HUDEP-2 (cell line): ENCODE results near the gene RGS16.

Source experiments
- DNase-seq, 76 experiments: peaks; one replicate each; lab custom pipeline; 2025; ENCODE audit not compliant: unreplicated experiment in 76 of 76; lab: John Stamatoyannopoulos, UW

RGS16 gene

GRCh38 chr1:182610606-182611194, 6.5 kb upstream of the RGS16 start:
- no peak for DNase-seq

- no peak for DNase-seq
These were observed 4.8 kb upstream of the RGS16 start for GRCh38 chr1:182608845-182609610.

DNA sequence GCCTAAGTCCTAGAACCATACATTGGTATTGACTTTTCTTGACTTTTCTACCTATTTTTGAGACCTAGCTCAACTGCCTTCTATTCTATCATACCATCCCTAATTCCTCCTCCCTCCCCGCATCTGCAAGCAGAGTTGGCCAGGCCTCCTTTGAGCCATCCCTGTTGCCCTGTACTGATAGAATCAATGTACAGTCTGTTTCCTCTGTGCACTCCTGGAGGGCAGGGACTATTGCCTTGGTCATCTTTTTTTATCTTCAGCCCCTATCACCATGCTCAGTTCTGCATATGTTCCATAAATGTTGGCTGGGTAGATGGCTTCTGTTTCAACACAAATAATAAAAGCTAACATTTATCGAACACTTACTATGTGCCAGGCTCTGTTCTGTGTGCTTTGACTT, 4.0 kb upstream of the RGS16 start:
- DNase-seq, result no peak

DNA sequence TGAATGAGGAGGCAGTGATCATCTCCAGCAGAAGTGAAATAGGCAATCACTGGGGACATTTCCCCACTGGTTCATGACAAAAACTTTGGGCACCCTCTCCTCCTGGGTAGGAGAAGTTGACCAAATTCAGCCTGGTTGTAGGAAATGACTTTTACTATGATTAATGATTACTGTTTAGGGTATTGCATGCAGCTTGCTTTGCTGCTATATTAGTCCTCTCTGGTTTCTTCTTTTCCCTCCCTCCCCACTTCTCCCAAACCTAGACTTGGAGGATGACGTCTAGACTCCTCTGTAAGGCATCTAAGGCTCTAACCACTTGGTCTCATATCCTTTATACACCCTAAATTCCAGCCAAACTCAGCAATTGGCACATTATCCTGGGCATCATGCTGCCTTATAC, 3.4 kb upstream of the RGS16 start:
- no peak for DNase-seq

DNA sequence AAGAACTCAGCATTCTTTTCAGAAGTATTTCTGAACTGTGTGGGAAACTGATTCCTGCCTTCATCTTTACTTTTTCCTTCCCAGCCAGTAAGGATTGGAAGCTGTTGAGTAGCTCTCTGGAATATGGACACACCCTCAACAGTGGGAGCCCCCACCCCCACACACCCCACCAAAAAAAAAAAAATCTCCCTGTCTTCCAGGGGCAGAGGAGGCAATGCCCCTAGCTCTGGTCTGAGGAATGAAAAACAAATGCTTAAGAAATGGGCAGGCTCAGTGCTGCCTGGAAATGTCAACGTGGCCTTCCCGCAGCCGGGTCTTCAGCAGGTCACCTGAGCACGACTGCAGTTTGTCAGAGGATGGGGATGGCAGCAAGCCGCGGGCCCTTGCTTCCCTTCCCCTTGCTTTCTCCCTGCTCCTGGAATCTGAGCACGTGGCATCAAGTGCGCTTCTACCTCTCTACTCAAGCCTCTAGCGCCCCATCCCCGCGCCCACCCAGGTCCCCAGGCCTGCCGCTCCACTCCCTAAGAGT, 479 bp downstream of the RGS16 start:
- peak in 1 of 76 experiments; percentile 19 for DNase-seq

GRCh38 chr1:182602935-182603645, 1.1 kb downstream of the RGS16 start:
- peak in 44 of 76 experiments; percentile 14 to 77 (median 35) for DNase-seq

GRCh38 chr1:182601913-182602312, 2.3 kb downstream of the RGS16 start:
- DNase-seq, result no peak

DNA sequence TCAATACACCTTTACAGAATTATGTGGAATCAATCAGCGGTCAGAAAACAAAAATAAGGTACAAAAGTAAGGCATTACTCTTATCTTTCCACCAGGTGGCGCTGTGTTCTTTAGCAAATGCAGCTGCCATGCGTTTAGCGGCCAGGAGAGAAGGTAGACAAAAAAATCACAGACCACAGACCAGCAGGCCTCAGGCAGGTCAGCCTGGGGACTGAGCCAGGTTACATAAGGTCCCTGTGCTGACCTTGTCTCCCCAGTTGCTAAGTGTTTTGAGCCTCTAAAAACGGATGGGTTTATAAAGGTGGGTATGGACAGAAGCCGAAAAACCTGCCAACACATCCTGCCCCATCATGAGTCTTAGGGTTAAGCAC, 2.8 kb downstream of the RGS16 start:
- peak in 54 of 76 experiments; percentile 5 to 73 (median 46) for DNase-seq

DNA sequence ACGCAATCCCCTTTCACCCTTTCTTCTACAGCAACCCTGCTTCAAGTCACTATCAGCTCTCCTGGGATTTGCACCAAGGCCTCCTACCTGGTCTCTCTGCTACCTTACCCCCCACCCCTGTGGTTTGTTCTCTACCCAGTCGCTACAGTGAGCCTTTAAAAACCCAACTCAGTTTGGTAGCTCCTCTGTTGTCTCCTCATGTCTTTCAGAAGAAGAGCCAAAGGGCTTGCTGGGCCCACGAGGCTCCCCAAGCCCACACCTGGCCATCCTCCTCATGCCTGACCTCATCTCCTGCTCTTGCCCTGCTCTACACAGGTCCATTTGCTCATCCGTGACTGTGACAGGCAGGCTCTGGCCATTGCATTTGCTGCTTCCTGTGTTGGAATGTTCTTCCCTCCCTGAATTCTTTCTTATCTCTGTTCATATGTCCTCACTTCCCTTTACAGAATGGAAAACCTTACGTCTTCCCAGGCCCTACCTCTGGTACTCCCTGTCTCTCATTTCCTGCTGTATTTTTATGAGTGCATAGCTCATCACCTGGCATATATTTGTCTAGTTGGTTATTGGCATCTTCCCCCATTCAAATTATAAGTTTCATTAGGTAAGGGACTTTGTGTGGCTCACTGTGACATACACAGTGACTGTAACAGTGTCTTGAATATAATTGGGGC, 3.3 kb downstream of the RGS16 start:
- no peak for DNase-seq

DNA sequence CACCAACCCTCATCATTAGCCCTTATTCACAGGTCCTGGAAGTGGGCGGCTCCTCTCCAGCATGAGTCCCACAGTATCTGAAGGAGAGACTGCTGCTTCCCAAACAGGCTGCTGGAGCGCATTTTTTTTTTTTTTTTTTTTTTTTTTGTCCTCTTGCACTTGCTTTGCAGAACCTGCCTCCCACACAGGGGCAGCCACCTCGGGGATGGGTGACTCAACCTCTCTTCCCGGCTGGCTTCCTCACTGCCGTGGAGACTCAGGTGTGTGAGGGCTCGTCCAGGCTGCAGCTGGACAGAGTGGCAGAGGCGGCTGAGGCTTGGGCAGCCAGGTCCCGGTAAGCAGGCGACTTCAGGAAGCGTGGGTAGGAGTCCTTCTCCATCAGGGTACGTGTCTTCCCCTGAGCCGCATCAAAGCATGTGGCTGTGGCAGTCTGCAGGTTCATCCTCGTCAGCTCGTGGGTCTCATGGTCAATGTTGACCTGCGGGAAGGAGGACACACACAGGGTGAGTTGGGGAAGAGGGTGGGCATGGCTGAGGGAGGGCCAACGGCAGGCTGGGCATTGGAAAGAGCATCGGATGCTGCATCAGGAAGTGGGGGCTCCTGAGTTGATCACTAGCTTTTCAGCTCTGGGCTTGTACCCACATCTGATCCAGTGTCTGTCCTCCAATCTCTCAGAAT, 4.0 kb downstream of the RGS16 start:
- DNase-seq, result no peak

DNA sequence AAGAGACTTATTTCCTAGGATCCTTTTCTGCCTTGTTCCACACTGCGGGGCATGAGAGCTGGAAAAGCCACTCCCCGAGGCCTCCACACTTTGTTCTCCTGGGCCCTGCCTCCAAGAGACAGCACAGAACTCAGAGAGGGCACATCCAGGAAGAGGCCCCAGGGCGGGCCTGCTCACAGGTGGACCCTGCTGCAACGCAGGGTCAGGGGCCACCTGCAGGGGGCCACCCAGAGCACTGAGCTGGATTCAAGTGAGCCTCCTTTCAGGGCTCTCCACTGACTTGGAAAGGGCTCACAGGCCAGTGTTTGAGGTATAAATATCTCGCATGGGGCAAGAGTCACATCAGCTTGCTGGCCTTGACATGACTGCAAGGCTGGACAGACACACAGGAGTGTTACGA, 4.8 kb downstream of the RGS16 start:
- peak in 5 of 76 experiments; percentile 5 to 12 (median 8) for DNase-seq

- no peak for DNase-seq
These were observed 5.9 kb downstream of the RGS16 start for GRCh38 chr1:182598296-182598695.

GRCh38 chr1:182596934-182597333, 7.3 kb downstream of the RGS16 start:
- no peak for DNase-seq

DNA sequence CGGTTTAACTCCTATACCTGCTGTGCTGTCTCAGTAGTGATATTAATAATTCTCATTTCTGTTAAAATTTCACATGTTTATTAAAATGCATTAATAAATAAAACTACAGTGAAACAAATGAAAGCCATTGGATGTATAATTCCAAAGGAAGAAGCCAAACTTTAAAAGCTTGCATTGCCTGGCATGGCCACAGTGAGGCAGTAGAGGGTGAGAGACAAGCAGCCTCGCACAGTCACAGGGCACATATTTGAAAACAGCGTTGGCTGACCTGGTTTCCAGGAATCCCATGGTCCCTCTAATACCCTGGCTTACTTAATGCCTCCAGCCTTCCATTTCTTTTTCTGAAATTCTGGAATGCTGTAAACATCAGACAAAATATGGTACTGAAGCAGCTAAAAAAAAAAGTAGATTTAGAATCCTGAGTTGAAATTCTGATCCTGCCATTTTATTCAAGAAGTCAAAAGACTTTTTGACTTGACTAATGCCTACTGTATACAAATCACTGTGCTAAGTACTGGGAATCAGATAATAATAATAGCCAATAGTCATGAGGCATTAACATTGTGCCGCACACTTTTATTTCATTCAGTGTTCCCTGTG, 8.4 kb downstream of the RGS16 start:
- DNase-seq, result peak in 49 of 76 experiments; percentile 4 to 68 (median 36)

DNA sequence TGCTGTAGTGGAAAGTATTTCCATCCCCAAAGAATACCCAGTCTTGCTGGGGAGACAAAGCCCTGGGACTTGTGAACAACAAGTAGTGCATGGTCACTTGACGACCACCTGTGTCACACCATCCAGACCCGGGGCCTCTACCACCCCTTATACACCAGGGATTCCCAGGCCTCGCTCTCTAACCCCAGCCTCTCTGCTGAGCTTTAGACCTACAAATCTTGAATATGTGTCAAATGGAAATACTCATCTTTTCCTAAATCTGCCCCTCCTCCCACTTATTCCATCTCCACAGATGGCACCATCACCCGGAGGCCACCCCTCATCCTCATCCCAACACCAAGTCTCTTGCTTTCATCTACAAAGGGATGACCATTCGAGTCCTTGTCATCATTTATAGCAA, 14.3 kb downstream of the RGS16 start:
- DNase-seq, result no peak

- no peak for DNase-seq
These were observed 14.7 kb downstream of the RGS16 start for GRCh38 chr1:182589520-182589919.

GRCh38 chr1:182588500-182589396, 15.4 kb downstream of the RGS16 start, which contains the start of gene RNASEL:
TSS of gene RNASEL (minus strand) at chr1:182589256. CDS start at chr1:182586806, 2,450 bp downstream.
- peak in 46 of 76 experiments; percentile 2 to 56 (median 25) for DNase-seq

DNA sequence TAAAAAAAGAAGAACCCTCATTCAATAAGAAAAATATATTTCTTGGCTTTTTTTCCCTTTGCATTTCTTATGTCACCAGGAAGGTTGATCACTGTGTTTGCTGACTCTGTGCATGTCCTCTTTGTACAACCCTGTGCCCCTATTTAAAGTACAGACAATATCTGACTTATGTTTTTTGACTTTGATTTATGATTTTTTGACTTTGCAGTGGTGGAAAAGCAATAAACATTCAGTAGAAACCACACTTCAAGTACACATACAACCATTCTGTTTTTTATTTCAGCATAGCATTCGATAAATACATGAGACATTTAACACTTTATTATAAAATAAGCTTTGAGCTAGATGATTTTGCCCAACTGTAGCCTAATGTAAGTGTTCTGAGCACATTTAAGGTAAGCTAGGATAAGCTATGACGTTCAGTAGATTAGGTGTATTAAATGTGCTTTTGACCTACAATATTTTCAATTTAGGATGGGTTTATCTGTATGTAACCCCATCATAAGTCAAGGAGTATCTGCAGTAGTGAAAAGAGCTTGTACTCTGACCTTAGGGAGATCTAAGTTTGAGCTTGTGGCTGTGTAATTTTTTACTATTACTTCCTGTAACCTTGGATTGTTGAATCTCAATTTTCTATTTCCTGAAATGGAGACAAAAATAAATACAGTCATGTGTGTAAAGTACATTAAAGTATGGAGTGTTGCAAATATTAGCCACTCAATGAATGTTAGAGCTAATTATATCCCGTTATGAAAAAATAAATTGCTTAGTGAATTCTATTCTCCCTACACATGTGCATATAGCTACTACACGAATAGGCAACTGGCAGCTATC, 16.3 kb downstream of the RGS16 start:
- no peak for DNase-seq
